SK-N-SH (cell line): ENCODE data around the gene SNX5.

ENCODE experiments used
- CTCF ChIP-seq: fragments of 200-600 bp; sonication (generic); IDR thresholded peaks from 2 replicates; pipeline ENCODE4 v1.6.1; 2017; ENCODE audit warnings: antibody characterized with exemption, mild to moderate bottlenecking, moderate library complexity
- EP300 ChIP-seq, 2 experiments: IDR thresholded peaks; 2 replicates each; pipeline versions ENCODE4 v1.4.0 to v1.6.1; 2012; ENCODE audit warnings: borderline replicate concordance in 1 of 2, low read depth in 1 of 2, low read length in 1 of 2
- FOXJ3 ChIP-seq: sonication (generic); formaldehyde crosslinking; IDR thresholded peaks from 2 replicates; pipeline ENCODE4 v1.5.1; 2020; ENCODE audit warnings: mild to moderate bottlenecking, missing genetic modification reagents
- GATA2 ChIP-seq: sonication (generic); formaldehyde crosslinking; IDR thresholded peaks from 2 replicates; pipeline ENCODE4 v1.5.0; 2020; ENCODE audit warnings: mild to moderate bottlenecking, missing genetic modification reagents
- MXI1 ChIP-seq: IDR thresholded peaks from 2 replicates; pipeline ENCODE4 v1.6.1; 2012; ENCODE audit warnings: mild to moderate bottlenecking, low read depth, low read length, improper control_type of control experiment
- NRF1 ChIP-seq: IDR thresholded peaks from 2 replicates; pipeline ENCODE4 v1.6.1; 2012; ENCODE audit warnings: low read depth, mild to moderate bottlenecking, low read length
- POLR2AphosphoS5 ChIP-seq: IDR thresholded peaks from 2 replicates; pipeline ENCODE4 v1.6.1; 2012; ENCODE audit warnings: low read depth, low read length
- REST ChIP-seq: IDR thresholded peaks from 2 replicates; pipeline ENCODE4 v1.6.1; 2012; ENCODE audit warnings: mild to moderate bottlenecking, low read depth, low read length, moderate library complexity
- SIN3A ChIP-seq: IDR thresholded peaks from 2 replicates; pipeline ENCODE4 v1.6.1; 2012; ENCODE audit warnings: low read depth, mild to moderate bottlenecking, low read length, moderate library complexity, borderline replicate concordance
- USF2 ChIP-seq: fragments of 150-350 bp; IDR thresholded peaks from 2 replicates; pipeline ENCODE4 v1.6.1; 2017; ENCODE audit warnings: antibody characterized with exemption, low read length, low read depth, borderline replicate concordance
- ZBTB33 ChIP-seq: IDR thresholded peaks from 2 replicates; pipeline ENCODE4 v1.4.0; 2012; ENCODE audit warnings: low read depth, borderline replicate concordance

- no peak for TF ChIP-seq GATA2 (CRISPR knock-in tag)
- TF ChIP-seq FOXJ3 (CRISPR knock-in tag) = no peak
- TF ChIP-seq USF2 = no peak
- no peak for TF ChIP-seq POLR2AphosphoS5
- TF ChIP-seq EP300 (IDR thresholded peaks at IDR 0.05; ENCODE audit: borderline replicate concordance in 1 of 2, low read depth in 1 of 2, low read length in 1 of 2) = no peak
- no peak for TF ChIP-seq REST
- no peak for TF ChIP-seq MXI1
- TF ChIP-seq SIN3A = no peak
- no peak for TF ChIP-seq NRF1
- TF ChIP-seq CTCF = no peak
- TF ChIP-seq ZBTB33 = no peak
Observed at GRCh38 chr20:17935186-17935585, 33.4 kb downstream of the SNX5 start.
